SK-N-SH (cell line): ENCODE measurements around the gene MUC5B. TPM values are rescaled to one million over a fixed set of nuclear protein-coding genes. Genes with fewer than 3 reads are reported as not detected.

Source experiments
- CTCF ChIA-PET: fragments of 300-600, 350-600 bp; formaldehyde crosslinking; extraction: SDS; loops from one replicate; lab custom pipeline; 2021; lab: Yijun Ruan, JAX
- POLR2A ChIA-PET: fragments of 350-600 bp; sonication (Branson Sonifier 250); formaldehyde crosslinking; extraction: SDS; loops from one replicate; lab custom pipeline; 2020; ENCODE audit warnings: antibody characterized with exemption, inconsistent platforms; lab: Yijun Ruan, JAX
- DNase-seq: peaks from one replicate; pipeline ENCODE4 v3.0.0; 2012
- H2AFZ ChIP-seq: fragments of 200-600 bp; sonication (generic); 2 replicates; pipeline ENCODE4 v1.8.1; 2016; ENCODE audit warnings: antibody characterized with exemption, mild to moderate bottlenecking, low read depth
- H3F3A ChIP-seq: fragments of 200-600 bp; sonication (generic); replicated peaks from 2 replicates; pipeline ENCODE3; 2016; ENCODE audit warnings: antibody characterized with exemption, mild to moderate bottlenecking; ENCODE audit not compliant: insufficient read depth
- H3K27ac ChIP-seq, 2 experiments: fragments of 200-500 bp in 1 of 2; fragments of 200-600 bp in 1 of 2; sonication (Bioruptor generic) in 1 of 2; sonication (generic), shearing (Covaris generic) in 1 of 2; 2 replicates each; pipeline versions ENCODE4 v1.5.1 to v1.6.1; 2014 to 2016; ENCODE audit warnings: low read depth in 2 of 2, inconsistent platforms in 1 of 2, low read length in 1 of 2, mild to moderate bottlenecking in 1 of 2, mixed read lengths in 1 of 2
- H3K27me3 ChIP-seq: fragments of 200-600 bp; sonication (generic), shearing (Covaris generic); 2 replicates; pipeline ENCODE4 v1.6.1; 2016; ENCODE audit warnings: mixed run types; ENCODE audit not compliant: insufficient read depth
- H3K36me3 ChIP-seq, 2 experiments: fragments of 200-500 bp in 1 of 2; fragments of 200-600 bp in 1 of 2; sonication (Bioruptor generic) in 1 of 2; sonication (generic) in 1 of 2; replicated peaks in 1 of 2; 2 replicates each; pipeline versions ENCODE3 to v1.5.1; 2014 to 2016; ENCODE audit warnings: low read length in 1 of 2, mild to moderate bottlenecking in 1 of 2; ENCODE audit not compliant: insufficient read depth in 2 of 2, control insufficient read depth in 1 of 2
- H3K4me1 ChIP-seq, 2 experiments: fragments of 200-500 bp in 1 of 2; fragments of 200-600 bp in 1 of 2; sonication (Bioruptor generic) in 1 of 2; sonication (generic), shearing (Covaris generic) in 1 of 2; 2 replicates each; pipeline versions ENCODE4 v1.5.1 to v1.6.1; 2014 to 2016; ENCODE audit warnings: low read depth in 1 of 2, low read length in 1 of 2, mixed run types in 1 of 2; ENCODE audit not compliant: insufficient read depth in 2 of 2, control insufficient read depth in 1 of 2
- H3K4me2 ChIP-seq: fragments of 200-600 bp; sonication (generic), shearing (Covaris generic); 2 replicates; pipeline ENCODE4 v1.6.1; 2017; ENCODE audit warnings: mixed run types
- H3K4me3 ChIP-seq, 2 experiments: fragments of 200-500 bp in 1 of 2; fragments of 200-600 bp in 1 of 2; sonication (Bioruptor generic) in 1 of 2; sonication (generic), shearing (Covaris generic) in 1 of 2; 2 replicates each; pipeline versions ENCODE4 v1.5.1 to v1.8.1; 2014 to 2016; ENCODE audit warnings: low read depth in 2 of 2, inconsistent platforms in 1 of 2, low read length in 1 of 2, mild to moderate bottlenecking in 1 of 2, mixed read lengths in 1 of 2, moderate library complexity in 1 of 2
- H3K79me2 ChIP-seq: fragments of 200-600 bp; sonication (generic); 2 replicates; pipeline ENCODE4 v1.8.1; 2017; ENCODE audit warnings: mild to moderate bottlenecking; ENCODE audit not compliant: insufficient read depth
- H3K9ac ChIP-seq: fragments of 200-600 bp; sonication (generic); 2 replicates; pipeline ENCODE4 v1.6.1; 2017; ENCODE audit warnings: mixed run types
- H3K9me2 ChIP-seq: fragments of 200-600 bp; sonication (generic); 2 replicates; pipeline ENCODE4 v1.6.1; 2017; ENCODE audit warnings: mixed run types
- H3K9me3 ChIP-seq: fragments of 200-600 bp; sonication (generic); 2 replicates; pipeline ENCODE4 v1.6.1; 2017; ENCODE audit warnings: mixed run types, mild to moderate bottlenecking, moderate library complexity
- H4K20me1 ChIP-seq: fragments of 200-600 bp; sonication (generic); 2 replicates; pipeline ENCODE4 v1.6.1; 2017; ENCODE audit warnings: mild to moderate bottlenecking, mixed run types; ENCODE audit not compliant: insufficient read depth
- CTCF ChIP-seq: fragments of 200-600 bp; sonication (generic); IDR thresholded peaks from 2 replicates; pipeline ENCODE4 v1.6.1; 2017; ENCODE audit warnings: antibody characterized with exemption, mild to moderate bottlenecking, moderate library complexity
- ELF1 ChIP-seq: IDR thresholded peaks from 2 replicates; pipeline ENCODE4 v1.4.0; 2012
- EZH2phosphoT487 ChIP-seq: fragments of 200-600 bp; sonication (generic); IDR thresholded peaks from 2 replicates; pipeline ENCODE4 v1.6.1; 2017; ENCODE audit warnings: low read depth, mixed run types, mild to moderate bottlenecking, antibody characterized with exemption, moderate library complexity, borderline replicate concordance
- FOSL2 ChIP-seq: IDR thresholded peaks from 2 replicates; pipeline ENCODE4 v1.4.0; 2012; ENCODE audit warnings: low read depth, mild to moderate bottlenecking, moderate library complexity, borderline replicate concordance
- FOXM1 ChIP-seq: IDR thresholded peaks from 2 replicates; pipeline ENCODE4 v1.4.0; 2012; ENCODE audit warnings: low read depth, mild to moderate bottlenecking
- GATA2 ChIP-seq: sonication (generic); formaldehyde crosslinking; IDR thresholded peaks from 2 replicates; pipeline ENCODE4 v1.5.0; 2020; ENCODE audit warnings: mild to moderate bottlenecking, missing genetic modification reagents
- MEF2A ChIP-seq: IDR thresholded peaks from 2 replicates; pipeline ENCODE4 v1.4.0; 2012; ENCODE audit warnings: low read depth, borderline replicate concordance
- MXI1 ChIP-seq: IDR thresholded peaks from 2 replicates; pipeline ENCODE4 v1.6.1; 2012; ENCODE audit warnings: mild to moderate bottlenecking, low read depth, low read length, improper control_type of control experiment
- NFIC ChIP-seq: IDR thresholded peaks from 2 replicates; pipeline ENCODE4 v1.4.0; 2012; ENCODE audit warnings: borderline replicate concordance
- NRF1 ChIP-seq: IDR thresholded peaks from 2 replicates; pipeline ENCODE4 v1.6.1; 2012; ENCODE audit warnings: low read depth, mild to moderate bottlenecking, low read length
- RCOR1 ChIP-seq: fragments of 150-350 bp; IDR thresholded peaks from 2 replicates; pipeline ENCODE4 v1.6.1; 2017; ENCODE audit warnings: antibody characterized with exemption, low read length
- REST ChIP-seq: IDR thresholded peaks from 2 replicates; pipeline ENCODE4 v1.6.1; 2012; ENCODE audit warnings: mild to moderate bottlenecking, low read depth, low read length, moderate library complexity
- RFX5 ChIP-seq: IDR thresholded peaks from 2 replicates; pipeline ENCODE4 v1.6.1; 2012; ENCODE audit warnings: mild to moderate bottlenecking, improper control_type of control experiment, low read length
- TAF1 ChIP-seq: IDR thresholded peaks from 2 replicates; pipeline ENCODE4 v1.6.1; 2012; ENCODE audit warnings: low read depth, mild to moderate bottlenecking, low read length, moderate library complexity, borderline replicate concordance
- TCF12 ChIP-seq: IDR thresholded peaks from 2 replicates; pipeline ENCODE4 v1.4.0; 2012
- TEAD4 ChIP-seq: IDR thresholded peaks from 2 replicates; pipeline ENCODE4 v1.4.0; 2012; ENCODE audit warnings: mild to moderate bottlenecking, borderline replicate concordance; ENCODE audit not compliant: insufficient read depth
- USF1 ChIP-seq: IDR thresholded peaks from 2 replicates; pipeline ENCODE4 v1.4.0; 2012; ENCODE audit warnings: low read depth, borderline replicate concordance
- YY1 ChIP-seq: IDR thresholded peaks from 2 replicates; pipeline ENCODE4 v1.4.0; 2012; ENCODE audit warnings: low read depth, mild to moderate bottlenecking
- ZBTB33 ChIP-seq: IDR thresholded peaks from 2 replicates; pipeline ENCODE4 v1.4.0; 2012; ENCODE audit warnings: low read depth, borderline replicate concordance
- whole genome bisulfite sequencing: methylation state at CpG from one replicate; pipeline ENCODE4 v1.1.6; 2017; ENCODE audit warnings: low lambda C conversion rate; 5-methylcytosine and 5-hydroxymethylcytosine counted together
- polyA plus RNA-seq, 3 experiments: library from polyadenylated mRNA; depleted of rRNA; stranded (reverse); fragments of >200 nt; gene quantifications; 2 replicates each; pipeline ENCODE4 v1.2.3, GENCODE V29; 2012

The MUC5B gene
- polyA plus RNA-seq, 1 of the 3 experiments (the other 2 are of a cell fraction): not detected

- POLR2A ChIA-PET: no interaction called here
- Histone ChIP-seq H4K20me1 (no peaks in the 10 kb centered on the region), H3K27me3 (no peaks in the 10 kb centered on the region), H3K9ac (no peak overlapping the region), H3K9me2 (no peaks in the 10 kb centered on the region), H3K79me2 (no peaks in the 10 kb centered on the region)
- TF ChIP-seq ZBTB33: no peak
- TF ChIP-seq FOXM1: no peak
- no peak for TF ChIP-seq TEAD4
- no peak for TF ChIP-seq ELF1
- no peak for TF ChIP-seq REST
- TF ChIP-seq NRF1: no peak
- no peak for TF ChIP-seq NFIC
- no peak for TF ChIP-seq YY1
- no peak for TF ChIP-seq EZH2phosphoT487
- TF ChIP-seq, all 33 proteins: peak for 0
- Histone ChIP-seq H3K27ac (no peak overlapping the region), H3K4me2 (no peak overlapping the region), H3K9me3 (no peaks in the 10 kb centered on the region), H3F3A (no peaks in the 10 kb centered on the region), H3K4me1 (no peaks in the 10 kb centered on the region), H3K36me3 (no peaks in the 10 kb centered on the region), H2AFZ (no peak overlapping the region), H3K4me3 (no peak overlapping the region)
- 76% methylated on average over 17 of the region's 17 CpGs for WGBS
- DNase-seq: no peak
- CTCF ChIA-PET: no interaction called here
Observed at GRCh38 chr11:1217151-1217550, 5.7 kb upstream of the MUC5B start.

GRCh38 chr11:1218256-1218787, 4.5 kb upstream of the MUC5B start:
- POLR2A ChIA-PET: no interaction called here
- Histone ChIP-seq H3K9ac (no peak overlapping the region), H3K27me3 (no peaks in the 10 kb centered on the region), H3K4me1 (no peaks in the 10 kb centered on the region), H4K20me1 (no peaks in the 10 kb centered on the region), H3K4me2 (no peak overlapping the region), H3K27ac (no peak overlapping the region), H2AFZ (no peak overlapping the region), H3K79me2 (no peaks in the 10 kb centered on the region), H3K9me3 (no peaks in the 10 kb centered on the region), H3F3A (no peaks in the 10 kb centered on the region), H3K4me3 (no peak overlapping the region), H3K36me3 (no peaks in the 10 kb centered on the region), H3K9me2 (no peaks in the 10 kb centered on the region)
- TF ChIP-seq TCF12 (no peak), RCOR1 (no peak), USF1 (no peak), FOSL2 (no peak), MXI1 (no peak), RFX5 (no peak), CTCF (no peak), MEF2A (no peak), FOXM1 (no peak), YY1 (no peak), TAF1 (no peak), NRF1 (no peak), GATA2 (CRISPR knock-in tag) (no peak)
- 51% methylated on average over 13 of the region's 15 CpGs for whole genome bisulfite sequencing
- CTCF ChIA-PET: no interaction called here
- peak; percentile 5 for DNase-seq
